ENCODE results near the gene ICAM1. TPM values are rescaled to one million over a fixed set of nuclear protein-coding genes. Genes with fewer than 3 reads are reported as not detected.

The ICAM1 gene
- total RNA-seq, 3 donors from 2014 or later (not counting 1 experiment from before 2014, with no cell fraction given): 33.1 to 73.7 (median 56.5) TPM

DNA sequence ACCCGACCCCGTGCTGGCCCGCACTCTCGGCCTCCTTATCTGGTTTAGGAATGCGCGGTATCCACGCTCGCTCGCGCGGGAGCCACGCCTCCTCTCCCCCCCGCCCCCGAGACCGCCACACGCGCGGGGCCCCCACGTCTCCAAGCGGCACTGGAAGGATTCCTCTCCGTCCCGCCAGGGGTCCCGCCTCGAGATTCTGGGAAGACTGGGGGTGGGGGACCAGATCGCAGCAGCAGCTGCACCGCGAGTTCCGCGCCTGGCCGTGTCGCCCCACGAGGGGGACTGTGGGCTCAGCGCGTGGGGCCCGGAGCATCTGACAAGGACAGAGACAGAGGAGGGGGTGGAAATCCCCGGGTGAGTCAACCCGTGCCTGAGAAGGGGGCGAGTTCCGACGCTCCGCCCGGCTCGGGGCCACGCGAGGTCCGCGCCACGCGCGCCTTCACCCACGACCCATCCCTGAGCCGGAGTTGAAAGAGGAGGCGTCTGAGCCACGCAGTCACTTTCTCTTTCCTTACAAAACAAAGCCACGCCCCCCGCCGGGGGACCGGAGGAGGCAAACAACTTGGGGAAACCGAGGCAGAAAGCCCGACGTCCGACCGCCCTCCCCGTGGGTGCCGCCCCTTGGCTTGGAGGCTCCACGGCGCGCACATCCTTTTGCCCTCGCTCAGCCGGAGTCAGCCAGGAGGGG is 40.6 kb upstream of the ICAM1 start:
- Mint-ChIP-seq H3K9me3 (no peaks in the 10 kb centered on the region), H3K36me3 (no peaks in the 10 kb centered on the region), H3K4me1 (peaks cover 6 to 15% of the 10 kb centered on the region in 2 donors), H3K4me3 (peak overlapping the region; percentile 92), H3K27ac (peak overlapping the region; percentile 86 to 88), H3K27me3 (ENCODE audit: low read depth in 2 of 2) (no peaks in the 10 kb centered on the region)
- WGBS (ENCODE audit: insufficient coverage): under 1% methylated on average over 70 of the region's 70 CpGs
- no peaks in the 10 kb centered on the region for H3K36me3 ChIP-seq (ENCODE audit: control insufficient read depth, insufficient read depth, low read length)
- peak overlapping the region; percentile 88 for H3K4me3 ChIP-seq (ENCODE audit: low read length)
- ATAC-seq (peak; percentile 79 to 87 (median 81)), DNase-seq (peak; percentile 70 to 88)
- H3K9me3 ChIP-seq (ENCODE audit: control insufficient read depth, insufficient read depth, low read length): no peaks in the 10 kb centered on the region
- no peaks in the 10 kb centered on the region for H3K27me3 ChIP-seq (ENCODE audit: control insufficient read depth, insufficient read depth, low read length)
- TF ChIP-seq, protein P1, sequence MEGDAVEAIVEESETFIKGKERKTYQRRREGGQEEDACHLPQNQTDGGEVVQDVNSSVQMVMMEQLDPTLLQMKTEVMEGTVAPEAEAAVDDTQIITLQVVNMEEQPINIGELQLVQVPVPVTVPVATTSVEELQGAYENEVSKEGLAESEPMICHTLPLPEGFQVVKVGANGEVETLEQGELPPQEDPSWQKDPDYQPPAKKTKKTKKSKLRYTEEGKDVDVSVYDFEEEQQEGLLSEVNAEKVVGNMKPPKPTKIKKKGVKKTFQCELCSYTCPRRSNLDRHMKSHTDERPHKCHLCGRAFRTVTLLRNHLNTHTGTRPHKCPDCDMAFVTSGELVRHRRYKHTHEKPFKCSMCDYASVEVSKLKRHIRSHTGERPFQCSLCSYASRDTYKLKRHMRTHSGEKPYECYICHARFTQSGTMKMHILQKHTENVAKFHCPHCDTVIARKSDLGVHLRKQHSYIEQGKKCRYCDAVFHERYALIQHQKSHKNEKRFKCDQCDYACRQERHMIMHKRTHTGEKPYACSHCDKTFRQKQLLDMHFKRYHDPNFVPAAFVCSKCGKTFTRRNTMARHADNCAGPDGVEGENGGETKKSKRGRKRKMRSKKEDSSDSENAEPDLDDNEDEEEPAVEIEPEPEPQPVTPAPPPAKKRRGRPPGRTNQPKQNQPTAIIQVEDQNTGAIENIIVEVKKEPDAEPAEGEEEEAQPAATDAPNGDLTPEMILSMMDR (IDR thresholded peaks at IDR 0.05): no peak
- H3K4me1 ChIP-seq (ENCODE audit: control insufficient read depth, insufficient read depth, low read length): peaks cover 38% of the 10 kb centered on the region
- intact Hi-C loops (cut with micrococcal nuclease): loop anchor here (2.0 to 5.0 kb wide), 2 partner anchors 36 to 298 kb away; partner anchors contain the start of gene DNMT1
- H3K27ac ChIP-seq (ENCODE audit: low read length): peak overlapping the region; percentile 86

- Histone ChIP-seq H3K27ac (ENCODE audit: low read length) (peak within 1 kb of the TSS; percentile 86), H3K27me3 (ENCODE audit: control insufficient read depth, insufficient read depth, low read length) (no peaks in the 10 kb centered on the region), H3K9me3 (ENCODE audit: control insufficient read depth, insufficient read depth, low read length) (no peaks in the 10 kb centered on the region), H3K36me3 (ENCODE audit: control insufficient read depth, insufficient read depth, low read length) (no peaks in the 10 kb centered on the region), H3K4me3 (ENCODE audit: low read length) (peak within 1 kb of the TSS; percentile 88), H3K4me1 (ENCODE audit: control insufficient read depth, insufficient read depth, low read length) (peaks cover 45% of the 10 kb centered on the region)
- Mint-ChIP-seq H3K4me1 (peaks cover 9 to 18% of the 10 kb centered on the region in 2 donors), H3K9me3 (no peaks in the 10 kb centered on the region), H3K27me3 (ENCODE audit: low read depth in 2 of 2) (no peaks in the 10 kb centered on the region), H3K27ac (peak within 1 kb of the TSS; percentile 86 to 88), H3K4me3 (peak within 1 kb of the TSS; percentile 92), H3K36me3 (no peaks in the 10 kb centered on the region)
- intact Hi-C loops (cut with micrococcal nuclease): loop anchor here (2.0 to 5.0 kb wide), 2 partner anchors 36 to 299 kb away; partner anchors contain the start of gene DNMT1
- WGBS (ENCODE audit: insufficient coverage): under 1% methylated on average over 72 of the region's 73 CpGs
- TF ChIP-seq, protein P1 (IDR thresholded peaks at IDR 0.05): no peak
- DNase-seq (peak; percentile 68 to 88), ATAC-seq (peak; percentile 49 to 66 (median 55))
These were observed 39.9 kb upstream of the ICAM1 start, which contains the start of gene S1PR2 for GRCh38 chr19:10230861-10231611. TSS of gene S1PR2 (minus strand) at chr19:10231331. CDS start at chr19:10224905, 6,426 bp downstream.

- intact Hi-C loops (cut with micrococcal nuclease): loop anchor here (2.0 to 5.0 kb wide), 2 partner anchors 37 to 299 kb away; partner anchors contain the start of gene DNMT1
- H3K4me1 Mint-ChIP-seq: peaks cover 16 to 24% of the 10 kb centered on the region in 2 donors
- ATAC-seq (no peak), DNase-seq (no peak)
- peak overlapping the region; percentile 88 for H3K4me3 ChIP-seq (ENCODE audit: low read length)
- no peaks in the 10 kb centered on the region for H3K9me3 Mint-ChIP-seq
- no peaks in the 10 kb centered on the region for H3K36me3 Mint-ChIP-seq
- no peaks in the 10 kb centered on the region for H3K36me3 ChIP-seq (ENCODE audit: control insufficient read depth, insufficient read depth, low read length)
- peak overlapping the region; percentile 92 for H3K4me3 Mint-ChIP-seq
- peak overlapping the region; percentile 78 to 88 for H3K27ac Mint-ChIP-seq
- H3K27me3 Mint-ChIP-seq (ENCODE audit: low read depth in 2 of 2): no peaks in the 10 kb centered on the region
- peak overlapping the region; percentile 86 for H3K27ac ChIP-seq (ENCODE audit: low read length)
- no peaks in the 10 kb centered on the region for H3K27me3 ChIP-seq (ENCODE audit: control insufficient read depth, insufficient read depth, low read length)
- peaks cover 52% of the 10 kb centered on the region for H3K4me1 ChIP-seq (ENCODE audit: control insufficient read depth, insufficient read depth, low read length)
- TF ChIP-seq, protein P1 (IDR thresholded peaks at IDR 0.05): no peak
- 82% methylated on average over 8 of the region's 8 CpGs for WGBS (ENCODE audit: insufficient coverage)
- H3K9me3 ChIP-seq (ENCODE audit: control insufficient read depth, insufficient read depth, low read length): no peaks in the 10 kb centered on the region
These were observed 39.2 kb upstream of the ICAM1 start for GRCh38 chr19:10231612-10232228.

Measured in natural killer cell (primary cell).